Neural cell (in vitro differentiated cells): ENCODE data around the gene BUD23. TPM values are rescaled to one million over a fixed set of nuclear protein-coding genes. Genes with fewer than 3 reads are reported as not detected.

Source experiments
- H2AFZ ChIP-seq: fragments of 200-600, 300-800 bp; sonication (generic), shearing (Covaris generic); 2 replicates; pipeline ENCODE4 v1.6.0; 2014; ENCODE audit warnings: low read depth, mild to moderate bottlenecking, antibody characterized with exemption, low read length, moderate library complexity
- H3F3A ChIP-seq: fragments of 200-600 bp; shearing (Covaris generic); 2 replicates; pipeline ENCODE4 v1.6.1; 2016; ENCODE audit warnings: mild to moderate bottlenecking, moderate library complexity, mixed read lengths, antibody characterized with exemption, low read length; ENCODE audit not compliant: insufficient read depth, poor library complexity, severe bottlenecking
- H3K27ac ChIP-seq: fragments of 200-600, 300-800 bp; sonication (generic), shearing (Covaris generic); 2 replicates; pipeline ENCODE4 v1.5.1; 2014; ENCODE audit warnings: mild to moderate bottlenecking, low read length, moderate library complexity
- H3K27me3 ChIP-seq: fragments of 300-800, 200-600 bp; sonication (generic), shearing (Covaris generic); 2 replicates; pipeline ENCODE4 v1.6.0; 2014; ENCODE audit warnings: mild to moderate bottlenecking, low read depth, low read length, moderate library complexity; ENCODE audit not compliant: insufficient read depth
- H3K36me3 ChIP-seq: fragments of 300-800, 200-600 bp; sonication (generic), shearing (Covaris generic); 2 replicates; pipeline ENCODE4 v1.5.1; 2014; ENCODE audit warnings: mild to moderate bottlenecking, antibody characterized with exemption, low read length, moderate library complexity; ENCODE audit not compliant: insufficient read depth
- H3K4me2 ChIP-seq: fragments of 300-800, 200-600 bp; sonication (generic), shearing (Covaris generic); 2 replicates; pipeline ENCODE4 v1.6.0; 2014; ENCODE audit warnings: mild to moderate bottlenecking, low read length
- H3K4me3 ChIP-seq: fragments of 300-800, 200-600 bp; sonication (generic), shearing (Covaris generic); 2 replicates; pipeline ENCODE4 v1.5.1; 2014; ENCODE audit warnings: mild to moderate bottlenecking, low read length, moderate library complexity
- H3K79me2 ChIP-seq: fragments of 200-600 bp; shearing (Covaris generic); replicated peaks from 2 replicates; pipeline ENCODE4 v1.6.0; 2014; ENCODE audit warnings: mild to moderate bottlenecking, low read length, moderate library complexity; ENCODE audit not compliant: insufficient read depth
- H3K9ac ChIP-seq: fragments of 300-800, 200-600 bp; sonication (generic), shearing (Covaris generic); 2 replicates; pipeline ENCODE4 v1.6.1; 2016; ENCODE audit warnings: mild to moderate bottlenecking, low read length, mixed read lengths
- H3K9me2 ChIP-seq: fragments of 200-600 bp; shearing (Covaris generic); 2 replicates; pipeline ENCODE4 v1.6.1; 2016; ENCODE audit warnings: mild to moderate bottlenecking, low read length, mixed read lengths; ENCODE audit not compliant: insufficient read depth
- H3K9me3 ChIP-seq: fragments of 200-600, 300-800 bp; sonication (generic), shearing (Covaris generic); 2 replicates; pipeline ENCODE4 v1.6.1; 2016; ENCODE audit warnings: mild to moderate bottlenecking, mixed run types, low read length, moderate library complexity, mixed read lengths
- H4K20me1 ChIP-seq: fragments of 200-600 bp; shearing (Covaris generic); 2 replicates; pipeline ENCODE4 v1.6.1; 2016; ENCODE audit warnings: mild to moderate bottlenecking, mixed run types; ENCODE audit not compliant: insufficient read depth
- EP300 ChIP-seq: fragments of 450-650 bp; conservative IDR thresholded peaks from 2 replicates; pipeline ENCODE4 v1.6.1; 2014; ENCODE audit warnings: antibody characterized with exemption, mild to moderate bottlenecking, moderate library complexity; ENCODE audit not compliant: poor library complexity, severe bottlenecking
- EZH2 ChIP-seq: fragments of 200-600, 300-800 bp; shearing (Covaris generic), sonication (generic); IDR thresholded peaks from 2 replicates; pipeline ENCODE4 v1.6.1; 2014; ENCODE audit warnings: antibody characterized with exemption, low read length, borderline replicate concordance, mild to moderate bottlenecking; ENCODE audit not compliant: insufficient read depth, poor library complexity, severe bottlenecking
- MXI1 ChIP-seq: fragments of 450-650 bp; conservative IDR thresholded peaks from 2 replicates; pipeline ENCODE4 v1.6.1; 2014; ENCODE audit warnings: antibody characterized with exemption, mild to moderate bottlenecking; ENCODE audit not compliant: poor library complexity, severe bottlenecking
- POLR2AphosphoS5 ChIP-seq: IDR thresholded peaks from 2 replicates; pipeline ENCODE4 v1.6.1; 2012
- RAD21 ChIP-seq: fragments of 450-650 bp; conservative IDR thresholded peaks from 2 replicates; pipeline ENCODE4 v1.6.1; 2014; ENCODE audit warnings: antibody characterized with exemption, mild to moderate bottlenecking, moderate library complexity
- SMC3 ChIP-seq: fragments of 450-650 bp; conservative IDR thresholded peaks from 2 replicates; pipeline ENCODE4 v1.6.1; 2014; ENCODE audit warnings: antibody characterized with exemption, mild to moderate bottlenecking, moderate library complexity; ENCODE audit not compliant: poor library complexity
- TAF1 ChIP-seq: IDR thresholded peaks from 2 replicates; pipeline ENCODE4 v1.6.1; 2012; ENCODE audit warnings: low read depth
- polyA plus RNA-seq: library from polyadenylated mRNA; depleted of rRNA; stranded (reverse); fragments of >200 nt; gene quantifications from 2 replicates; pipeline ENCODE4 v1.2.3, GENCODE V29; 2014
- TF ChIP-seq, protein P1 (sequence below): fragments of 450-650 bp; IDR thresholded peaks from 2 replicates; pipeline ENCODE4 v1.5.1; 2014; ENCODE audit warnings: antibody characterized with exemption, mild to moderate bottlenecking, moderate library complexity; ENCODE audit not compliant: poor library complexity, severe bottlenecking
- TF ChIP-seq, protein P2 (sequence below): IDR thresholded peaks from 2 replicates; pipeline ENCODE4 v1.6.1; 2012; ENCODE audit warnings: borderline replicate concordance

Gene BUD23
- polyA plus RNA-seq, 1 donor from 2014 or later, result 82.9 TPM

DNA sequence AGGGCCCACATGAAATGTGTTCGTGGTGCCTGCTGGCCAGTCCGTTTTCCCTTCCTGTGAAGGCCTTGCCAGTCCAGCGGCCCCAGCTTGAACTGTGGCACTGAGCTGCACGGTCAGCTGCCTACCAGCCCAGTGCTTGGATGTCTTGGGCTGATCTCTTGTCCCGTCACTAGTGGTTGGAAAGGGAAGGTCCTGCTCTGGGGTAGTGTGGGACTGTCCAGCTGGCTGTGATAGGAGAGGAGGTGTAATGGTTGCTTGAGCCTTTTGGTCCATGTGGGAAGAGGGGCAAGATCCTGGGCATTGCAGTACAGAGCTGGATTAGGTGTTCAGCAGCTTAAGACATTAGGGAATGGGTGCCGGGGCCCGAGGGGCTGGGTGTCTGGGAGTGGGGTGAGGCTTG lies 15.0 kb downstream of the BUD23 start:
- TF ChIP-seq, protein P1, sequence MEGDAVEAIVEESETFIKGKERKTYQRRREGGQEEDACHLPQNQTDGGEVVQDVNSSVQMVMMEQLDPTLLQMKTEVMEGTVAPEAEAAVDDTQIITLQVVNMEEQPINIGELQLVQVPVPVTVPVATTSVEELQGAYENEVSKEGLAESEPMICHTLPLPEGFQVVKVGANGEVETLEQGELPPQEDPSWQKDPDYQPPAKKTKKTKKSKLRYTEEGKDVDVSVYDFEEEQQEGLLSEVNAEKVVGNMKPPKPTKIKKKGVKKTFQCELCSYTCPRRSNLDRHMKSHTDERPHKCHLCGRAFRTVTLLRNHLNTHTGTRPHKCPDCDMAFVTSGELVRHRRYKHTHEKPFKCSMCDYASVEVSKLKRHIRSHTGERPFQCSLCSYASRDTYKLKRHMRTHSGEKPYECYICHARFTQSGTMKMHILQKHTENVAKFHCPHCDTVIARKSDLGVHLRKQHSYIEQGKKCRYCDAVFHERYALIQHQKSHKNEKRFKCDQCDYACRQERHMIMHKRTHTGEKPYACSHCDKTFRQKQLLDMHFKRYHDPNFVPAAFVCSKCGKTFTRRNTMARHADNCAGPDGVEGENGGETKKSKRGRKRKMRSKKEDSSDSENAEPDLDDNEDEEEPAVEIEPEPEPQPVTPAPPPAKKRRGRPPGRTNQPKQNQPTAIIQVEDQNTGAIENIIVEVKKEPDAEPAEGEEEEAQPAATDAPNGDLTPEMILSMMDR, result no peak
- TF ChIP-seq EP300, result no peak
- TF ChIP-seq EZH2, result no peak
- TF ChIP-seq TAF1, result no peak
- no peak for TF ChIP-seq RAD21
- no peak for TF ChIP-seq SMC3
- TF ChIP-seq POLR2AphosphoS5, result no peak
- TF ChIP-seq MXI1, result no peak
- TF ChIP-seq, protein P2, sequence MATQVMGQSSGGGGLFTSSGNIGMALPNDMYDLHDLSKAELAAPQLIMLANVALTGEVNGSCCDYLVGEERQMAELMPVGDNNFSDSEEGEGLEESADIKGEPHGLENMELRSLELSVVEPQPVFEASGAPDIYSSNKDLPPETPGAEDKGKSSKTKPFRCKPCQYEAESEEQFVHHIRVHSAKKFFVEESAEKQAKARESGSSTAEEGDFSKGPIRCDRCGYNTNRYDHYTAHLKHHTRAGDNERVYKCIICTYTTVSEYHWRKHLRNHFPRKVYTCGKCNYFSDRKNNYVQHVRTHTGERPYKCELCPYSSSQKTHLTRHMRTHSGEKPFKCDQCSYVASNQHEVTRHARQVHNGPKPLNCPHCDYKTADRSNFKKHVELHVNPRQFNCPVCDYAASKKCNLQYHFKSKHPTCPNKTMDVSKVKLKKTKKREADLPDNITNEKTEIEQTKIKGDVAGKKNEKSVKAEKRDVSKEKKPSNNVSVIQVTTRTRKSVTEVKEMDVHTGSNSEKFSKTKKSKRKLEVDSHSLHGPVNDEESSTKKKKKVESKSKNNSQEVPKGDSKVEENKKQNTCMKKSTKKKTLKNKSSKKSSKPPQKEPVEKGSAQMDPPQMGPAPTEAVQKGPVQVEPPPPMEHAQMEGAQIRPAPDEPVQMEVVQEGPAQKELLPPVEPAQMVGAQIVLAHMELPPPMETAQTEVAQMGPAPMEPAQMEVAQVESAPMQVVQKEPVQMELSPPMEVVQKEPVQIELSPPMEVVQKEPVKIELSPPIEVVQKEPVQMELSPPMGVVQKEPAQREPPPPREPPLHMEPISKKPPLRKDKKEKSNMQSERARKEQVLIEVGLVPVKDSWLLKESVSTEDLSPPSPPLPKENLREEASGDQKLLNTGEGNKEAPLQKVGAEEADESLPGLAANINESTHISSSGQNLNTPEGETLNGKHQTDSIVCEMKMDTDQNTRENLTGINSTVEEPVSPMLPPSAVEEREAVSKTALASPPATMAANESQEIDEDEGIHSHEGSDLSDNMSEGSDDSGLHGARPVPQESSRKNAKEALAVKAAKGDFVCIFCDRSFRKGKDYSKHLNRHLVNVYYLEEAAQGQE, result no peak
- H3K9me2 ChIP-seq, result no peaks in the 10 kb centered on the region
- no peak overlapping the region for H3K4me2 ChIP-seq
- no peaks in the 10 kb centered on the region for H3K36me3 ChIP-seq
- no peaks in the 10 kb centered on the region for H3K9me3 ChIP-seq
- no peak overlapping the region for H3K9ac ChIP-seq
- H2AFZ ChIP-seq, result no peak overlapping the region
- H4K20me1 ChIP-seq, result no peaks in the 10 kb centered on the region
- H3K27ac ChIP-seq, result no peak overlapping the region
- no peaks in the 10 kb centered on the region for H3K79me2 ChIP-seq
- no peaks in the 10 kb centered on the region for H3K27me3 ChIP-seq
- no peaks in the 10 kb centered on the region for H3F3A ChIP-seq
- no peak overlapping the region for H3K4me3 ChIP-seq

GRCh38 chr7:73699370-73700068 lies 16.1 kb downstream of the BUD23 start:
- H2AFZ ChIP-seq, result no peak overlapping the region
- H3K27ac ChIP-seq, result no peak overlapping the region
- no peaks in the 10 kb centered on the region for H4K20me1 ChIP-seq
- H3K9me3 ChIP-seq, result no peaks in the 10 kb centered on the region
- no peaks in the 10 kb centered on the region for H3K79me2 ChIP-seq
- TF ChIP-seq RAD21 (no peak), MXI1 (no peak)
- TF ChIP-seq, protein P1, result no peak
- H3K36me3 ChIP-seq, result no peaks in the 10 kb centered on the region
- H3K9ac ChIP-seq, result no peak overlapping the region
- no peaks in the 10 kb centered on the region for H3F3A ChIP-seq
- H3K27me3 ChIP-seq, result no peaks in the 10 kb centered on the region
- no peak overlapping the region for H3K4me3 ChIP-seq
- H3K4me2 ChIP-seq, result no peak overlapping the region
- no peaks in the 10 kb centered on the region for H3K9me2 ChIP-seq
